HG03520 (cell line): ENCODE results near the gene PPP4R3A.
"Not testable (repeated sequence)": the region's sequence is repeated elsewhere in the genome, so short reads cannot be mapped to it uniquely, and the experiment has no call there.

Source experiments
- ATAC-seq: cut with Tn5 transposase; IDR thresholded peaks from one replicate; pipeline ENCODE4 v1.9.1; 2021; ENCODE audit warnings: mild to moderate bottlenecking, moderate library complexity; ENCODE audit not compliant: unreplicated experiment

PPP4R3A gene

GRCh38 chr14:91410771-91411536, 99.2 kb downstream of the PPP4R3A start:
- no peak for ATAC-seq

- ATAC-seq, result no peak
Measured at GRCh38 chr14:91409928-91410718, 100.0 kb downstream of the PPP4R3A start.

GRCh38 chr14:91409240-91409639, 100.9 kb downstream of the PPP4R3A start:
- not testable (repeated sequence) for ATAC-seq
